ENCODE results near the gene APOBEC3C.

GRCh38 chr22:38966380-38966702 lies 47.7 kb upstream of the APOBEC3C start:
- TF ChIP-seq, protein P1, sequence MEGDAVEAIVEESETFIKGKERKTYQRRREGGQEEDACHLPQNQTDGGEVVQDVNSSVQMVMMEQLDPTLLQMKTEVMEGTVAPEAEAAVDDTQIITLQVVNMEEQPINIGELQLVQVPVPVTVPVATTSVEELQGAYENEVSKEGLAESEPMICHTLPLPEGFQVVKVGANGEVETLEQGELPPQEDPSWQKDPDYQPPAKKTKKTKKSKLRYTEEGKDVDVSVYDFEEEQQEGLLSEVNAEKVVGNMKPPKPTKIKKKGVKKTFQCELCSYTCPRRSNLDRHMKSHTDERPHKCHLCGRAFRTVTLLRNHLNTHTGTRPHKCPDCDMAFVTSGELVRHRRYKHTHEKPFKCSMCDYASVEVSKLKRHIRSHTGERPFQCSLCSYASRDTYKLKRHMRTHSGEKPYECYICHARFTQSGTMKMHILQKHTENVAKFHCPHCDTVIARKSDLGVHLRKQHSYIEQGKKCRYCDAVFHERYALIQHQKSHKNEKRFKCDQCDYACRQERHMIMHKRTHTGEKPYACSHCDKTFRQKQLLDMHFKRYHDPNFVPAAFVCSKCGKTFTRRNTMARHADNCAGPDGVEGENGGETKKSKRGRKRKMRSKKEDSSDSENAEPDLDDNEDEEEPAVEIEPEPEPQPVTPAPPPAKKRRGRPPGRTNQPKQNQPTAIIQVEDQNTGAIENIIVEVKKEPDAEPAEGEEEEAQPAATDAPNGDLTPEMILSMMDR (IDR thresholded peaks at IDR 0.05): no peak
- TF ChIP-seq POLR2A (IDR thresholded peaks at IDR 0.05): no peak

Data from testis (tissue), 2 donors.